GM21526 (cell line): ENCODE measurements around the gene C1orf87.
"Not testable (repeated sequence)": the region's sequence is repeated elsewhere in the genome, so short reads cannot be mapped to it uniquely, and the experiment has no call there.

Source experiments
- ATAC-seq: cut with Tn5 transposase; IDR thresholded peaks from one replicate; pipeline ENCODE4 v1.9.1; 2021; ENCODE audit warnings: moderate library complexity; ENCODE audit not compliant: unreplicated experiment, low FRiP score

The C1orf87 gene

DNA sequence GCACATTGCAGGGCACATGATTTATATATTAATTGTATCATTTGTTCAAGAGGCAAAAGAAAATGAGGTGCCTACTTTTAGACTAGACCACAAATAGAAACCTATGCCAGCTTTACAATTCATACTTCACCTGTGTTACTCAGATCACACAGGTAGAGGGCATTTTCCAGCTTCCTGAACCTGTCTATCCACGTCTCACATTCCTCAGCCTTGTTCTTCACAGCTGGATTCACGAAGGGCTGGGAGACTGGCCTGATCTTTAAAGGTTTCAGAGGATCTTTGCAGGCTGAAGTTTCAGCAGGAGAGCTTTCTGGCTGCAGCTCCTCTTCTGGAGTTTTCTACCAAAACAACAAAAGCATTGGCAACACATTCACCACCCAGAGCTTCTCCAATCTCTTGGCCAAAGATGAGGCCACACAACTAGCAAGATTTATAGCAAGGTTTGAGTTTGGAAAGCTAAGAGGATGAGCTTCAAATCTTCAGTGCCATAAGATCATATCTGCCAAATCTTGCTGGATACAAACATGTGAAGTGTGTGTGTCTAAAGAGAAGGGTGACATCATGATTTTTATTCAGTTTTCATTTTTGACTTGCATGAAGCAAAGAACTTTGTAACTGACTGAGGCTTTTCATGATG is 76.0 kb downstream of the C1orf87 start:
- no peak for ATAC-seq

- no peak for ATAC-seq
These were observed 79.0 kb downstream of the C1orf87 start for GRCh38 chr1:59994302-59995198.

DNA sequence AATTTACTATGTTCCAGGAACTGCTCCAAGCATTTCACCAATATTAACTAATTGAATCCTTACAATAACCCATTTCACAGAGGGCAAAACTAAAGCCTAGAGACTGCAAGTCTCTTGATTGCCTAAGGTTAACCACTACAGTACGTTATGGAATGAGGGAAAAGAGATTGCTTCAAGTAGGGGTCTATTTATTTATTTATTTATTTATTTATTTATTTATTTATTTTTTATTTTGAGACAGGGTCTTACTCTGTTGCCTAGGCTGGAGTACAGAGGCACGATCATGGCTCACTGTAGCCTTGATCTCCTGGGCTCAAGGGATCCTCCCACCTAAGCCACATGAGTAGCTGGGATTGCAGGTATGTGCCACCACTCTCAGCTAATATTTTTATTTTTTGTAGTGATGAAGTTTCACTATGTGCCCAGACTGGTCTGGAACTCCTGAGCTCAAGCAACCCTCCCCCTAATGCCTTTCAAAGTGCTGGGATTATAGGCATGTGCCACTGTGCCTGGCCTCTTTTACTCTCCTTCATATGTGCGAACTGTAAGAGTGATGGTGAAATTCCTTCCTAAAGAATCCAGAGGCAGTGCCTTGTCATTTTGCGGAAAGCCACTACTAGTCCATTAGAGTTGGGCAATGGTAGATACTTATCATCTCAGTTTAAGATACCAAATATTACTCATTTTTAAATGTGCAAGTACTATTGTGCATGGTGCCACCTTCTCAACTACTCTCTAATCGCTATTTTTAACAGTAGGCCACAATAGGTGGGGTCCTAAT is 81.3 kb downstream of the C1orf87 start:
- no peak for ATAC-seq

DNA sequence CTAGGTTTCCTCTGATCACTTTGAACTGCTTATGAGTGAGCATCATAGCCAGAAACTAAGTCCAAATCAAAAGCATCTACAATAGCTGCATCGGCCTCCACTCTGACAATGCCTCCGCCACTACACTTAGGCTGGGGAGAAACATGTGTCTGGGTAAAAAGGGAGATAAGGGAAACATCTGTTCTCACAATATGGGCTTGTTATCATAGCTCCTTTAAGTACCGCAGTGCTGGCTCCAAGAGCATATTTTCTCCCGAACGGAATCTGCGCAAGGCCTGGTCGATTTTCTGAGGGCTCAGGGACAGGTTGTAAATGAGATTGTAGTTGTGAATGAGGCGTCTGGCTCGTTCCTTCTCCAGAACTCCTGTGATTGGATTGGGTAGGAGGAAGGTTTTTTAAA is 83.1 kb downstream of the C1orf87 start:
- no peak for ATAC-seq

DNA sequence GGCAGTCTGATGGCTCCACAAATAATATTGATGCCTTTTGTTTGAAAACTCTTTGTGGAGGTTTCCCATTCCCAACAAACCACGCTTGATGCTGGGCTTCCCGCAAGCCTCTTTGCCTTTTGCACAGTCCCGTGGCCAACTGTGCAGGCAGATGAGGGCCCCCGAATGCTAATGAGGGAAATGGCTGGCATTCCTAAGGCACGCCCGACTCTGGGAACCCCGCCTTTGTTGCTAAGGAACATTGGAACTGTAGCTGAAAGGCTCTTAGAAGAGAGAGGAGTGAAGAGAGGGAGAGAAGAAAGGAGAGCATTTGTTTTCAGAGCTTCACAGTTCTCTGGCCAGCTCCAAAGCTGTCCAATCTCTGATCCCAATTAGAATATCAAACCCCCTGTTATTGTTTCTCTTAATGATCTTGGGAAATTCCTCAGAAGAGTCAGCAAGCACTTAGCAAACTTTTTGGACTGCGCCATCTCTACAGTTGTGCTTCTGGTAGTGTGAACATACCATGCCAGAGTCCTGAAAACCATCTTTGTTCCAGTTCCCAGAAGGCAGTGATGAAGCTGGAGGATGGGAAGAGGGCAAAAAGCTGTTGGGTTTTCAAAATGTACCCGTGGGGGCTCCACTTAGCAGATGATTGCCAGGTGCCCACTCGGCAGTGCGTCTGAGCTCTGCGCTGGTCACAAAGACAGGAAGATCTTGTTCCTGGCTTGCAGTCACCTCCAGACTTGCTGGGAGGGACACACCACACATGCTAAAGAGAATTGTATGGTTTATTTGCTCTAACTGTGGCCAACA is 86.9 kb downstream of the C1orf87 start:
- ATAC-seq: no peak

DNA sequence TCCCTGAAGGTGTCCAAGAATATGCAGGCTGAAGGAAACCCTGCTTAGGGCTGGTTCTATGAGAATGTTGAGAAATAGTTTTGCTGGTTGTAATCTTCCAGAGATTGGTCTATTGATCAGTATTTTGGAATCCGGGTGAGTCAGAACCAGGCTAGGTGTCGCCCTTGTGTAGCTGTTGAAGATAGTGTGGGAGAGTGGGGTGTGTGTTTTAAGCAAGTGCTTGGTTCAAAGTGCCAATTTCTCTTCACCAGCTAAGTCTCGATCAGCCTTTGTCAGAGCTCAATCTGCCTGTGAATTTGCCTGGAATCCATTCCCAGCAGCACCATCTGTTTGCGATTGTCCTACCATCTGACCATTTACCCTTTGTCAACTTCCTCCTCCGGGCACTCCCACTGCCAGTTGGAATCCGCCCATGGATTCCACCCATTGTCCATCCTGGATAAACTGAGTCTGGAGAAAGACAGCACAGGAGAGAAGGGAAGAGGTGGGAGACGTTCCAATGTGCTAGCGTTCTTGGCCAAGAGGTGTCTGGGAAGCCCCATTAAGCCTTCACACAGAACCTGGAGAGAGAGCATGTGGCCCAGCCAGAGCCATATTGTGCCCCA is 87.6 kb downstream of the C1orf87 start:
- no peak for ATAC-seq

DNA sequence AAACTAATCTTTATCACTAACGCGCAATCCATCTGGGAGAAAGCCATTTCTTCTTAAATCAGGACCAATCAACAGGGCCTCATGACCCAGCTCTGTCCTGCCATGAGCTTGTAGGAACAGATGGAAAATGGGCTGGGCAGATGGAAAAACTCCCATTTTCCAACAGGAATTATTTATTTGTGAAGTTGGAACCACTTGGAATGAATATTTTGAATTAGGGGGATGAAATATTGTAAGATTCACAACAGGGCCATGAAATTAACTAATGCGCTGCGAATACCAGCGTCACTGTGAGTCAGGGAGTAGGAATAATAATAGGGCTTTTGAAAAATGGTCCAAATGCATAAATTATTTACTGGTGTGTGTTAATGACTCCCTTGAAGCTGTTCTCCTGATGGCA is 93.9 kb downstream of the C1orf87 start:
- no peak for ATAC-seq

GRCh38 chr1:59978511-59978910 is 95.1 kb downstream of the C1orf87 start:
- ATAC-seq: no peak

GRCh38 chr1:59978026-59978425 is 95.5 kb downstream of the C1orf87 start:
- no peak for ATAC-seq

- no peak for ATAC-seq
These were observed 96.5 kb downstream of the C1orf87 start for GRCh38 chr1:59977075-59977410.

DNA sequence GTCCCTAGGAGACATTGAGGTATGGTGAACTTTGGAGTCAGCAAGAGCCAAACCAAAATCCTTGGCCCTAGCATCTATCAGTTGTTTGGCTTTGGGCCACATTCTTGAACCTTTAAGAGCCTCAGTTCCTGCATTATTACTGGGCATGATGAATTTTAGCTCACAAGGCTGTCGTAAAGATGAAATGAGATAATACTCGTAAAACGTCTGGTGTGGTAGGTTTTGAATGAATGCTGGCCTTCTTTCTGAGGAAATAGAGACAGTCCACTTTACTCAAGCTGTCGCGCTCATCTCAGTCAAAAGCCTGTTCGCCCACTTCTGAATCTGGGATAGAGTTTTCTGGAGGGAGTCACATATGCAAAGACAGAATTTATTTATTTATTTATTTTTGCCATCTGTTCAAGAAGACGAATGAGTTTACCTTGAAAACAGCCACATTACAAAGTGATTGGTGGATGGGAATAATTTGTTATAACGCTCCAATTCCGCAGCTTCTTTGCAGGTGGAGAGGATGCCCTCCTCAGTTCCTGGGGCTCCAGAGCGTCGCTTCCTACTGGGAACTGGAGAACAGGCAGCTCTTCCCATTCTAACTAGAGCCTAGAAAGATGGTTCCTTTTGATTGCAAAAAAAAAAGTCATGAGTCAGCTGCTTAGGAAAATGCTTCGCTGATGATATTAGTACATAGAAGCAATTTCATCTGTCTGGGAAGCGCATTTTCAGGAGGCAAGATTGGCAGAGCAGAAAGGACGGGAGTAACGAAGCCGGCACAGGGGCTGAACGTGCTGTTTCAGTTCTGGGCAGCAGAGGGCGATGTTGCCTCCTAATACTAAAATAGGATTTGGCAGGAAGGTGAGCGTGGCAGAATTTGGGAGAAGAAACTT is 97.1 kb downstream of the C1orf87 start:
- peak; percentile 76 for ATAC-seq

DNA sequence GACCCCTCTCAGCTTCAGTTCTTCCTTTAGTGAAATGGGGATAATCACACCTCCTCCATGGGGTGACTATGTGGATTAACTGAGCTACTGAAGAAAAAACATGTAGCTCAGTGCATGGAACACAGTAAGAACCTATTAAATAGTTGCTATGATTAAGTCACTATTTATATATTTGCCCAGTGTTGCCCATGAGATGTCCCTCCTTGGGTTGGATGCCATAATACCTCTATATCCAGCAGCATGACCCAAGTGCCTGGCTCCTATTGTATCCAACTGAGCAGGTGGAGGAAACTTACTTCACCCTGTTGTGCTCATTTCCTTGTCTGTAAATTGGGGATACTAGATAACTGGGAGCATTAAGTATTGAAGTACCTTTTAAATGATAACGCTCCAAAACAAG is 99.9 kb downstream of the C1orf87 start:
- no peak for ATAC-seq

DNA sequence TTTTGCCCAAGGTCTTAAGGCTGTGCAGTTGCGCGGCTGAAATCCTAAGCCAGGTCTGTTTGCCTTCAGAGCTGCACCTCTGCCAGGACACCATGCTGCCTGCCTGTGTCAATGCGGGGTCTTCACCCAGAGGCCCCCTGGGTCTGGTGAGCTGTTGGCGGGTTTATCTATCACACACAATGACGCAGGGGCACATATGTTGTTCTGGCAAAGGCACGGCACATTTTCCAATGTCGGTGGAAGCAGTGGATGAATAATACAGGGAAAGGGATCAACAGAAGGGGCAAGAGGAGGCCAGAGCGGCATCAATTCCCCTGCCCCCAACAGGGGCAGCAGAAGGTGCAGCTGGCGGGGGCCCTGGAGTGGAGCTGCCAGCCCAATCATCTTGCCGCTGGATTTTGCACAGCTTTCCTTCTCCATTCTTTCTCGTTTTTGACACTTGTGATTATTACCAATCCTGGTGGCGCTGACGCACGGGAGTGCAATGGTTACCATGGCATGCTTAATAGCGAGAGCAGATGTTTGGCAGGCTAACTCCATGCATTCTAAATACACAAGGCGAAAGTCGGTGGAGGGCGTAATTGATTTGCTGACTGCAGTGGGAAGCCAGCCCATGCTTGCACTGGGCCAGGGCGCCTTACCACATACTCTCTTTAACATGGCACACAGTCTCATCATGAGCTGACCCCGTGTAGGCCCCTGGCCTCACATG is 101.2 kb downstream of the C1orf87 start:
- no peak for ATAC-seq

- ATAC-seq: peak; percentile 75
These were observed 102.1 kb downstream of the C1orf87 start for GRCh38 chr1:59971464-59971911.

DNA sequence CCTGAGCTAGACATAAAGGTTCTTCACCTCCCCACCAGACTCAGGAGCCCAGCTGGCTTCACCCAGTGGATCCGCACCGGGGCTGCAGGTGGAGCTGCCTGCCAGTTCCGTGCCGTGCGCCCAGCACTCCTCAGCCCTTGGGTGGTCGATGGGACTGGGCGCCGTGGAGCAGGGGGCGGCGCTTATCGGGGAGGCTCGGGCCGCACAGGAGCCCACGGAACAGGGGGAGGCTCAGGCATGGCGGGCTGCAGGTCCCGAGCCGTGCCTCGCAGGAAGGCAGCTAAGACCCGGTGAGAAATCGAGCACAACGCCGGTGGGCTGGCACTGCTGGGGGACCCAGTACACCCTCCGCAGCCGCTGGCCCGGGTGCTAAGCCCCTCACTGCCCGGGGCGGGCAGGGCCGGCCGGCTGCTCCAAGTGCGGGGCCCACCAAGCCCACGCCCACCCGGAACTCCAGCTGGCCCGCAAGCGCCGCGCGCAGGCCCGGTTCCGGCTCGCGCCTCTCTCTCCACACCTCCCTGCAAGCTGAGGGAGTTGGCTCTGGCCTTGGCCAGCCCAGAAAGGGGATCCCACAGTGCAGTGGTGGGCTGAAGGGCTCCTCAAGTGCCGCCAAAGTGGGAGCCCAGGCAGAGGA is 103.9 kb downstream of the C1orf87 start:
- ATAC-seq: not testable (repeated sequence)

GRCh38 chr1:59968746-59969145 is 104.8 kb downstream of the C1orf87 start:
- ATAC-seq: not testable (repeated sequence)

DNA sequence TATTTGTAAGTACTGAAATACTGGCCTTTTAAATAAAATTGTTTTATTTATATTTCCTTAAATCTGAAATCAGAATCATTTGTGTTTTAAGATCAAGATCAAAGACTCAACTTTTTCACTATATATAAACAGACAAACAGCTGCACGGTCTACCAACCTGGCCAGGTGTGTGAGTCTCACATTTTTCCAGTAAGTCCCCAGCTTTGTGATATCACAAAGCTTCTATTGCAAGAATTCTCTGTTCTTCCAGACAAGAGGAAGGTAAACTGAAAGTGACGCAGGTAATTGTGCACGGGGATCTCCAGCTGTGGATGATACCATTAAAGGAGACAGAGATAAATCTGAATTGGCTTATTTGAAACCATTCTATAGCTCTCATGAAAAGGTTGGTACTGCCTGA is 105.8 kb downstream of the C1orf87 start:
- no peak for ATAC-seq

GRCh38 chr1:59967141-59967697 is 106.4 kb downstream of the C1orf87 start:
- no peak for ATAC-seq
